ENCODE data around the gene RAPSN. TPM values are rescaled to one million over a fixed set of nuclear protein-coding genes. Genes with fewer than 3 reads are reported as not detected.
"Not testable (repeated sequence)": the region's sequence is repeated elsewhere in the genome, so short reads cannot be mapped to it uniquely, and the experiment has no call there.

The RAPSN gene
- total RNA-seq, 4 donors from 2014 or later = 0.38 TPM; not detected in 3

- no peak for DNase-seq
- TF ChIP-seq CTCF (IDR thresholded peaks at IDR 0.05) (no peak), POLR2A (IDR thresholded peaks at IDR 0.05) (no peak)
- Histone ChIP-seq H3K27me3 (no peaks in the 10 kb centered on the region), H3K4me3 (no peak overlapping the region), H3K36me3 (peaks cover 8 to 98% (median 10%) of the 10 kb centered on the region in 3 donors), H3K9me3 (no peaks in the 10 kb centered on the region), H3K27ac (peak overlapping the region in 2 of 4 donors; percentile 50 to 83), H3K4me1 (peaks cover 7 to 50% (median 24%) of the 10 kb centered on the region in 3 donors)
- intact Hi-C loops (cut with DNase I) = no loop called here
- 49 to 52% methylated on average over 5 of the region's 5 CpGs for WGBS, 2 donors
Observed at GRCh38 chr11:47466201-47466600, 17.3 kb upstream of the RAPSN start.

- H3K27ac ChIP-seq = no peak overlapping the region
- DNase-seq = no peak
- 89 to 92% methylated on average over 5 of the region's 5 CpGs for WGBS, 2 donors
Observed at GRCh38 chr11:47464483-47464882, 15.5 kb upstream of the RAPSN start.

GRCh38 chr11:47461876-47462275 lies 12.9 kb upstream of the RAPSN start:
- no peak for DNase-seq
- intact Hi-C loops (cut with DNase I) = no loop called here
- H3K9me3 ChIP-seq = no peaks in the 10 kb centered on the region
- H3K27ac ChIP-seq = no peak overlapping the region
- H3K4me1 ChIP-seq = peaks cover 2 to 20% (median 10%) of the 10 kb centered on the region in 3 donors
- no peak for TF ChIP-seq POLR2A (IDR thresholded peaks at IDR 0.05)
- TF ChIP-seq CTCF (IDR thresholded peaks at IDR 0.05) = no peak
- H3K4me3 ChIP-seq = no peak overlapping the region
- H3K27me3 ChIP-seq = no peaks in the 10 kb centered on the region
- 93 to 95% methylated on average over 6 to 7 of the region's 7 CpGs for WGBS, 2 donors
- peaks cover 0 to 78% (median 0%) of the 10 kb centered on the region in 3 donors for H3K36me3 ChIP-seq

More at GRCh38 chr11:47464483-47464882, 15.5 kb upstream of the RAPSN start:
- Histone ChIP-seq H3K36me3 (peaks cover 0 to 94% (median 0%) of the 10 kb centered on the region in 3 donors), H3K27me3 (no peaks in the 10 kb centered on the region), H3K4me1 (peaks cover 7 to 44% (median 24%) of the 10 kb centered on the region in 3 donors), H3K4me3 (no peak overlapping the region), H3K9me3 (no peaks in the 10 kb centered on the region)
- TF ChIP-seq CTCF (IDR thresholded peaks at IDR 0.05) = no peak
- no peak for TF ChIP-seq POLR2A (IDR thresholded peaks at IDR 0.05)
- intact Hi-C loops (cut with DNase I) = no loop called here

- Histone ChIP-seq H3K27ac (no peak overlapping the region), H3K9me3 (no peaks in the 10 kb centered on the region), H3K36me3 (peaks cover 0 to 66% (median 0%) of the 10 kb centered on the region in 3 donors), H3K27me3 (no peaks in the 10 kb centered on the region), H3K4me1 (peaks cover 0 to 8% (median 5%) of the 10 kb centered on the region in 3 donors), H3K4me3 (no peak overlapping the region)
- no peak for DNase-seq
- WGBS, 2 donors = 97 to 100% methylated on average over 2 of the region's 2 CpGs
- intact Hi-C loops (cut with DNase I) = no loop called here
- no peak for TF ChIP-seq CTCF (IDR thresholded peaks at IDR 0.05)
- TF ChIP-seq POLR2A (IDR thresholded peaks at IDR 0.05) = no peak
Observed at GRCh38 chr11:47460571-47461235, 11.8 kb upstream of the RAPSN start.

GRCh38 chr11:47454258-47454671 lies 5.3 kb upstream of the RAPSN start:
- DNase-seq, H3K4me1 ChIP-seq, H3K27ac ChIP-seq, H3K4me3 ChIP-seq, H3K27me3 ChIP-seq, H3K9me3 ChIP-seq, H3K36me3 ChIP-seq: not testable (repeated sequence)
- peak in 5 of 6 experiments; percentile 48 to 76 (median 71) for TF ChIP-seq CTCF (IDR thresholded peaks at IDR 0.05)
- intact Hi-C loops (cut with DNase I) = loop anchor here (10.0 kb wide), 1 partner anchor 79 kb away; the partner anchor contains the start of gene SPI1
- WGBS, 2 donors = 6 to 7% methylated on average over 5 to 6 of the region's 8 CpGs
